Body of pancreas (tissue), 4 donors: ENCODE measurements around the gene TARS1. TPM values are rescaled to one million over a fixed set of nuclear protein-coding genes. Genes with fewer than 3 reads are reported as not detected.

Experiments used
- ATAC-seq: fragments of 150-250 bp; one replicate; pipeline ENCODE4 v1.9.1; 2016
- DNase-seq, 4 donors: peaks; one replicate each; pipeline ENCODE4 v3.0.0-alpha.2; 2019
- H3K27ac ChIP-seq, 4 donors: fragments of 200-600 bp; sonication (generic); 1 replicate in 3 of 4; 2 replicates in 1 of 4; pipeline versions ENCODE4 v1.5.1 to v1.6.1; 2016 to 2019; ENCODE audit warnings: mild to moderate bottlenecking in 1 of 4, mixed read lengths in 1 of 4, moderate library complexity in 1 of 4
- H3K27me3 ChIP-seq, 2 donors: fragments of 200-600 bp; sonication (generic); one replicate each; pipeline ENCODE4 v1.6.0; 2016; ENCODE audit warnings: mild to moderate bottlenecking in 1 of 2
- H3K36me3 ChIP-seq, 2 donors: fragments of 200-600 bp; sonication (generic); replicated peaks in 1 of 2; 2 replicates each; pipeline ENCODE4 v1.5.1; 2016; ENCODE audit warnings: low read depth in 2 of 2; ENCODE audit not compliant: insufficient read depth in 1 of 2
- H3K4me1 ChIP-seq: fragments of 200-600 bp; sonication (generic); one replicate; pipeline ENCODE4 v1.6.0; 2016
- H3K4me3 ChIP-seq, 2 donors: fragments of 200-600 bp; sonication (generic); 1 replicate in 1 of 2; 2 replicates in 1 of 2; pipeline ENCODE4 v1.5.1; 2016 to 2019
- H3K9me3 ChIP-seq, 3 donors: fragments of 200-600 bp; sonication (generic); 1 replicate in 2 of 3; 2 replicates in 1 of 3; pipeline ENCODE4 v1.5.1; 2016
- CTCF ChIP-seq, 7 experiments: fragments of 450-650 bp in 4 of 7; fragments of 200-600 bp in 3 of 7; sonication (generic) in 3 of 7; IDR thresholded peaks; one replicate each; pipeline ENCODE4 v1.5.1; 2016 to 2019; ENCODE audit warnings: antibody characterized with exemption in 7 of 7
- POLR2A ChIP-seq, 3 donors: fragments of 450-650 bp; IDR thresholded peaks; one replicate each; pipeline ENCODE4 v1.6.1; 2016; ENCODE audit warnings: antibody characterized with exemption in 3 of 3, mild to moderate bottlenecking in 2 of 3
- WGBS, 2 donors: methylation state at CpG; one replicate each; pipeline ENCODE4 v1.1.5; 2017; 5-methylcytosine and 5-hydroxymethylcytosine counted together
- intact Hi-C: fragments of 100-400 bp; cut with DNase I; formaldehyde crosslinking; loops from one replicate; pipeline ENCODE4 v1.15.1; 2023
- total RNA-seq, 2 donors: library from RNA; depleted of rRNA; stranded (reverse); fragments of >200 nt; gene quantifications; one replicate each; pipeline ENCODE4 v1.1.0, GENCODE V29; 2016

TARS1 gene
- total RNA-seq, 2 donors from 2014 or later: 38.4 to 52.1 TPM

GRCh38 chr5:33457817-33458216 is 17.1 kb downstream of the TARS1 start:
- ATAC-seq: no peak
- intact Hi-C loops: no loop called here
- Histone ChIP-seq H3K9me3 (no peaks in the 10 kb centered on the region), H3K27me3 (no peaks in the 10 kb centered on the region), H3K4me1 (no peaks in the 10 kb centered on the region), H3K27ac (no peak overlapping the region), H3K36me3 (peaks cover 29 to 47% of the 10 kb centered on the region in 2 donors), H3K4me3 (no peak overlapping the region)
- DNase-seq: no peak
- no peak for TF ChIP-seq POLR2A (IDR thresholded peaks at IDR 0.05)
- no peak for TF ChIP-seq CTCF (IDR thresholded peaks at IDR 0.05)
- 88 to 100% methylated on average over 1 of the region's 1 CpG for WGBS, 2 donors

GRCh38 chr5:33460210-33460609 is 19.4 kb downstream of the TARS1 start:
- H3K27me3 ChIP-seq: no peaks in the 10 kb centered on the region
- H3K9me3 ChIP-seq: no peaks in the 10 kb centered on the region
- TF ChIP-seq POLR2A (IDR thresholded peaks at IDR 0.05) (no peak), CTCF (IDR thresholded peaks at IDR 0.05) (no peak)
- ATAC-seq (no peak), DNase-seq (no peak)
- no peak overlapping the region for H3K4me3 ChIP-seq
- intact Hi-C loops: no loop called here
- H3K4me1 ChIP-seq: no peaks in the 10 kb centered on the region
- WGBS, 2 donors: 90 to 96% methylated on average over 2 of the region's 2 CpGs
- H3K36me3 ChIP-seq: peaks cover 30 to 51% of the 10 kb centered on the region in 2 donors
- H3K27ac ChIP-seq: no peak overlapping the region

- Histone ChIP-seq H3K27ac (no peak overlapping the region), H3K4me1 (no peaks in the 10 kb centered on the region), H3K9me3 (no peaks in the 10 kb centered on the region), H3K4me3 (no peak overlapping the region), H3K27me3 (no peaks in the 10 kb centered on the region), H3K36me3 (peaks cover 28 to 54% of the 10 kb centered on the region in 2 donors)
- DNase-seq: no peak
- WGBS, 2 donors: 66 to 72% methylated on average over 3 of the region's 3 CpGs
- no peak for ATAC-seq
- intact Hi-C loops: no loop called here
- TF ChIP-seq POLR2A (IDR thresholded peaks at IDR 0.05) (no peak), CTCF (IDR thresholded peaks at IDR 0.05) (no peak)
Observed at GRCh38 chr5:33462456-33462855, 21.7 kb downstream of the TARS1 start.

- H3K4me1 ChIP-seq: no peaks in the 10 kb centered on the region
- intact Hi-C loops: no loop called here
- H3K4me3 ChIP-seq: no peak overlapping the region
- no peaks in the 10 kb centered on the region for H3K9me3 ChIP-seq
- 88 to 94% methylated on average over 3 of the region's 3 CpGs for WGBS, 2 donors
- ATAC-seq: no peak
- H3K27ac ChIP-seq: no peak overlapping the region
- no peak for TF ChIP-seq POLR2A (IDR thresholded peaks at IDR 0.05)
- TF ChIP-seq CTCF (IDR thresholded peaks at IDR 0.05): no peak
- no peak for DNase-seq
- H3K36me3 ChIP-seq: peaks cover 17 to 42% of the 10 kb centered on the region in 2 donors
- no peaks in the 10 kb centered on the region for H3K27me3 ChIP-seq
Observed at GRCh38 chr5:33465120-33465519, 24.4 kb downstream of the TARS1 start.

GRCh38 chr5:33468775-33469435 is 28.1 kb downstream of the TARS1 start:
- Histone ChIP-seq H3K27me3 (no peaks in the 10 kb centered on the region), H3K9me3 (no peaks in the 10 kb centered on the region), H3K27ac (no peak overlapping the region), H3K36me3 (peaks cover 9 to 25% of the 10 kb centered on the region in 2 donors), H3K4me3 (no peak overlapping the region), H3K4me1 (no peaks in the 10 kb centered on the region)
- TF ChIP-seq POLR2A (IDR thresholded peaks at IDR 0.05): no peak
- TF ChIP-seq CTCF (IDR thresholded peaks at IDR 0.05): no peak
- ATAC-seq: no peak
- intact Hi-C loops: no loop called here
- 81 to 83% methylated on average over 9 of the region's 9 CpGs for WGBS, 2 donors
- DNase-seq: no peak
